LHCN-M2 (cell line): ENCODE measurements around the gene TBC1D5. TPM values are rescaled to one million over a fixed set of nuclear protein-coding genes. Genes with fewer than 3 reads are reported as not detected.
"Not testable (repeated sequence)": the region's sequence is repeated elsewhere in the genome, so short reads cannot be mapped to it uniquely, and the experiment has no call there.

Source experiments
- DNase-seq: peaks from one replicate; pipeline ENCODE4 v3.0.0-alpha.2; 2012; ENCODE audit warnings: low read depth
- total RNA-seq: library from RNA; depleted of rRNA; stranded (reverse); fragments of >200 nt; gene quantifications from 2 replicates; pipeline ENCODE4 v1.2.3, GENCODE V29; 2014

The TBC1D5 gene
- total RNA-seq, 1 experiment from 2014 or later, result 92.2 TPM

- no peak for DNase-seq
Observed at GRCh38 chr3:17546500-17547255, 195.8 kb downstream of the TBC1D5 start.

- peak; percentile 5 for DNase-seq
Observed at GRCh38 chr3:17544632-17545031, 197.8 kb downstream of the TBC1D5 start.

GRCh38 chr3:17542591-17542990 is 199.8 kb downstream of the TBC1D5 start:
- DNase-seq, result no peak

- no peak for DNase-seq
Observed at GRCh38 chr3:17539436-17539835, 203.0 kb downstream of the TBC1D5 start.

- DNase-seq, result no peak
Observed at GRCh38 chr3:17535274-17535673, 207.2 kb downstream of the TBC1D5 start.

- DNase-seq, result not testable (repeated sequence)
Observed at GRCh38 chr3:17532446-17532845, 210.0 kb downstream of the TBC1D5 start.

- no peak for DNase-seq
Observed at GRCh38 chr3:17529677-17530076, 212.8 kb downstream of the TBC1D5 start.

GRCh38 chr3:17518189-17519059 is 224.0 kb downstream of the TBC1D5 start:
- DNase-seq, result no peak

- no peak for DNase-seq
Observed at GRCh38 chr3:17515445-17516234, 226.8 kb downstream of the TBC1D5 start.

- no peak for DNase-seq
Observed at GRCh38 chr3:17514597-17514996, 227.8 kb downstream of the TBC1D5 start.

GRCh38 chr3:17510265-17510664 is 232.2 kb downstream of the TBC1D5 start:
- DNase-seq, result no peak

- DNase-seq, result no peak
Observed at GRCh38 chr3:17508180-17508752, 234.2 kb downstream of the TBC1D5 start.

- DNase-seq, result no peak
Observed at GRCh38 chr3:17507480-17507879, 235.0 kb downstream of the TBC1D5 start.

GRCh38 chr3:17505856-17506255 is 236.6 kb downstream of the TBC1D5 start:
- DNase-seq, result peak; percentile 31

- DNase-seq, result no peak
Observed at GRCh38 chr3:17501745-17502144, 240.7 kb downstream of the TBC1D5 start.

GRCh38 chr3:17500618-17501017 is 241.8 kb downstream of the TBC1D5 start:
- peak; percentile 18 for DNase-seq

- DNase-seq, result no peak
Observed at GRCh38 chr3:17494117-17494809, 248.2 kb downstream of the TBC1D5 start.

- DNase-seq, result peak; percentile 77
Observed at GRCh38 chr3:17491601-17492000, 250.8 kb downstream of the TBC1D5 start.

- DNase-seq, result not testable (repeated sequence)
Observed at GRCh38 chr3:17491190-17491589, 251.2 kb downstream of the TBC1D5 start.

GRCh38 chr3:17489139-17489538 is 253.3 kb downstream of the TBC1D5 start:
- DNase-seq, result peak; percentile 70

- no peak for DNase-seq
Observed at GRCh38 chr3:17481116-17481515, 261.3 kb downstream of the TBC1D5 start.
